HG03558 (cell line): ENCODE measurements around the gene B9D2.

Source experiments
- ATAC-seq: cut with Tn5 transposase; IDR thresholded peaks from one replicate; pipeline ENCODE4 v1.9.1; 2021; ENCODE audit warnings: moderate number of reproducible peaks; ENCODE audit not compliant: unreplicated experiment; ENCODE audit errors: extremely low read depth

The B9D2 gene

DNA sequence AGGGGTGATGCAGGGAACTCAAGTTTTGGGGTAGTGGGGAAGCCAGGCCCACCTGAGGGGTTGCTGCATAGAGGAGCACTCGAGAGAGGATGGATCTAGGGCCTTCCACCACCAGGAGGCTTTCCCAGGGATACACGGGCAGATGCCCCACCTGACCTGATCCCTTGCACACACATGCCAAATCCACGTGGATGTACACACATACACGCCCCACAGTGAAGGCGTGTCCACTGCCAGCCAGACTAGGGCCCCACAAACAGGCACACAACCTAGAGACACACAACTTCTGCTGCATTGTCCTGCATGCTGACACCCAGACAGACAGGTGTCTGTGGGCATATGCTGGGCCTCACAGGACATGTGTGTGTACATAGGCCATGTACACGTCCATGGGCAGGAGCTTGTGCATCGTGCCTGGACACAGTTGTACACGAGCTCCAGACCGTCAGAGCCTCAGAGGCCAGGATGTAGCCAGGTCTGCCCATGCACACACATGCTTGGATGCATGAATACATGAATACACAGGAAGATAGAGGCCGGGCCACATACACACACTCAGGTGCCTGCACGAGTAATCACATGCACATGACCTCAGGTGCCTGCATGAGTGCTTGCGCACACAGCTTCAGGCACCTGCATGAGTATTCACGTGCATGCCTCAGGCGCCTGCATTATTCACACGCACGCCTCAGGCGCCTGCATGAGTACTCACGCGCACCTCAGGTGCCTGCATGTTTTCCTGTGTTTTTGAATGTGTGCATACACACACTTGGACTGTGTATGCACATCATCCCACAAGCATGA, 45.1 kb downstream of the B9D2 start:
- no peak for ATAC-seq

DNA sequence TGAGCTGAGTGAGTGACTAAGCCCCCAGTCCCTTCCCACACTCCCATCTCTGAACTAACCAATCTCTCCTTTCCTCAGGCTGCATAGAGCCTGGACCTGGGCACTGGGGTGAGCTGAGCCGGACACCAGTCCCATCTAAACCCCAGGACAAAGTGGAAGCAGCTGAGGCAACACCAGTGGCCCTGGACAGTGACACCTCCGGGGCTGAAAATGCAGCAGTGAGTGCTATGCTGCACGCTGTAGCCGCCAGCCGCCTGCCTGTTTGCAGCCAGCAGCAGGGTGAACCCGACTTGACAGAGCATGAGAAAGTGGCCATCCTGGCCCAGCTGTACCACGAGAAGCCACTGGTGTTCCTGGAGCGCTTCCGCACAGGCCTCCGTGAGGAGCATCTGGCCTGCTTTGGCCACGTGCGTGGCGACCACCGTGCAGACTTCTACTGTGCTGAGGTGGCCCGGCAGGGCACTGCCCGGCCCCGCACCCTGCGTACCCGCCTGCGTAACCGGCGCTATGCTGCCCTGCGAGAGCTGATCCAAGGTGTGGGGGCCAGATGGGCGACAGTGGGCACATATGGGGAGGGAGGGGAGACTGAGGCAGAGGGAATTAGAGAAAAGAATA, 47.5 kb downstream of the B9D2 start:
- no peak for ATAC-seq

DNA sequence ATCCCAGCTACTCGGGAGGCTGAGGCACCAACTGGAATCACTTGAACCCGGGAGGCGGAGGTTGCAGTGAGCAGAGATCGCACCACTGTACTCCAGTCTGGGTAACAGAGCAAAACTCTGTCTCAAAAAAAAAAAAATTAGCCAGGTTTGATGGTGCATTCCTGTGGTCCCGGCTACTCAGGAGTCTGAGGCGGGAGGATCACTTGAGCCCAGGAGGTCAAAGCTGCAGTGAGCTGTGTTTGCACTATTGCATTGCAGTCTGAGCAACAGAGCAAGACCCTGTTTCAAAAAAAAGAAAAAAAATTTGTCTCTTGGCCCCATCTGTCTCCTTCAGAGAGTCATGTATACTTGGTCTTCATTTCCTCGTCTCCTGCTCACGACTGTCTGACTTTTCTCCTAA, 52.3 kb downstream of the B9D2 start:
- ATAC-seq: no peak

DNA sequence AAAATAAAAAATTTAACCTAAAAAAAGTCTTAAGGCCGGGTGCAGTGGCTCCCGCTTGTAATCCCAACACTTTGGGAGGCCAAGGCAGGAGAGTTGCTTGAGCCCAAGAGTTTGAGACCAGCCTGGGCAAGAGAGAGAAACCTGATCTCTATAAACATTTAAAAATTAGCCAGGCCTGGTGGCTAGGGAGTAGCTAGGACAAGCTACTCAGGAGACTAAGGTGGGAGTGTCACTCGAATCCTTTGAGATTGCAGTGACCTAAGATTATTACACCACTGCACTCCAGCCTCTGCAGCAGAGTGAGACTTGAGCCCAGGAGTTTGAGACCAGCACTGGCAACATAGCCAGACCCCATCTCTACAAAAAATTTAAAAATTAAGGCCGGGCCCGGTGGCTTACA, 52.9 kb downstream of the B9D2 start:
- no peak for ATAC-seq

GRCh38 chr19:41310033-41310831, 53.7 kb downstream of the B9D2 start, which contains the start of gene CCDC97:
Gene CCDC97 (plus strand): TSS chr19:41310172. CDS start chr19:41310311, 139 bp downstream.
- no peak for ATAC-seq

GRCh38 chr19:41309180-41310032, 54.5 kb downstream of the B9D2 start:
- no peak for ATAC-seq

- no peak for ATAC-seq
These were observed 55.3 kb downstream of the B9D2 start for GRCh38 chr19:41308450-41309179.

DNA sequence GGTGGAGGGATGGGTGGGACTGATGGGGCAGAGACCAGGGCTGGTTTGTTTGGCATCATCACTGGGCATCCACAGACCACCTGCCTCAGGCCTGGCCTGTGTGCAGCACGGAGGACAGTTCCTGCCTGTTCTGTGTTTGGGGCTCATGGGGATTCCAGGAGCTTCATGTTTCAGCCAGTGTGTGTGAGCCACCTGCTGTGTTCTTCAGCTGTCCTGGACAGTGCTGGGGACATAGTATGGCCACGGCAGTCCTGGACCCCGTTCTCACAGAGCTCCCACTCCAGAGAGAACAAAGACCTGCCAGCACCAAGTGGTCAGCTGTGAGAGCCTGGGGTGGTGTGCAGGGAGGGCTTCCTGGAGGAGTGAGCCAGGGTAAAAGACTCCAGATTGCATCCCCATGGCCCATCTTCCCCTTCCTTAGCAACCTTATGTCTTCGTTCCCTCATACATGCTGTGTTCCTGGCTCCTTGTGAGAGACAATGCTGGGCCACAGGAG, 55.9 kb downstream of the B9D2 start:
- no peak for ATAC-seq

DNA sequence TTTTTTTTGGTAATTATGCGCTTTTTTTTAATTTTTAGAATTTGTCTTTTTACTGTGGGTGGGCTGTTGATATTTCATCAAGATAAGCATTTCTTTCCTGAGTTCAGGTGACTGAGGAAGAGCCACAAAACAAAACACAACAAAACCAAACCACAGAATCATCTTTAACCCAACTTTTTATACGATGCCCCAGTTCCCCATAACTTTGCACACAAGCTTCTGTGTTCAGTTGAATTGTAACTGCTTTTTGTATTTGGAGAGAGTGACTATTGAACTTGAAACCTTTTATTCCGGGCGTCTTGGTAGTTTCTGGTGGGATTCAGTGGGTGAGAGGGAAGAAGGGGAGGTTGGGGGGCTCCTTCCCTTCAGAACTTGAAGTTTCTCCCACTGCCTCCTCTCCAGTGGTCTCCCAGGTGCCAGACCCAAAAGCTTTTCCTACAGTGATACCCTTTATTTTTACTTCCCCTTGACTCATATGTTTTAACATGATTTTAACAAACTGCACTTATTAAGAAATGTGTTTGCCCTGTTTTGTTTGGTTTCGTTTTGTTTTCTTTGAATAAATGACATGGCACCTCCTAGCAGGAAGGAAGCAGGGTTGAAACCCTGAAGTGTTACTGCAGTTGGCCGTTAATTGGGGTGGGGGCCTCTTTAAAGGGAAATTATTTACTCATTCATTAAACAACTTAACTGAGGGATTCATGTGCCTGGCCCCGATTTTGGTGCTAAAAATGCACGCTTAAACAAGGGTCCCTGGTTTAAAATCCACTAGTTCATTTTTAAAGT, 56.7 kb downstream of the B9D2 start:
- no peak for ATAC-seq

- ATAC-seq: no peak
These were observed 57.8 kb downstream of the B9D2 start for GRCh38 chr19:41305927-41306793.

DNA sequence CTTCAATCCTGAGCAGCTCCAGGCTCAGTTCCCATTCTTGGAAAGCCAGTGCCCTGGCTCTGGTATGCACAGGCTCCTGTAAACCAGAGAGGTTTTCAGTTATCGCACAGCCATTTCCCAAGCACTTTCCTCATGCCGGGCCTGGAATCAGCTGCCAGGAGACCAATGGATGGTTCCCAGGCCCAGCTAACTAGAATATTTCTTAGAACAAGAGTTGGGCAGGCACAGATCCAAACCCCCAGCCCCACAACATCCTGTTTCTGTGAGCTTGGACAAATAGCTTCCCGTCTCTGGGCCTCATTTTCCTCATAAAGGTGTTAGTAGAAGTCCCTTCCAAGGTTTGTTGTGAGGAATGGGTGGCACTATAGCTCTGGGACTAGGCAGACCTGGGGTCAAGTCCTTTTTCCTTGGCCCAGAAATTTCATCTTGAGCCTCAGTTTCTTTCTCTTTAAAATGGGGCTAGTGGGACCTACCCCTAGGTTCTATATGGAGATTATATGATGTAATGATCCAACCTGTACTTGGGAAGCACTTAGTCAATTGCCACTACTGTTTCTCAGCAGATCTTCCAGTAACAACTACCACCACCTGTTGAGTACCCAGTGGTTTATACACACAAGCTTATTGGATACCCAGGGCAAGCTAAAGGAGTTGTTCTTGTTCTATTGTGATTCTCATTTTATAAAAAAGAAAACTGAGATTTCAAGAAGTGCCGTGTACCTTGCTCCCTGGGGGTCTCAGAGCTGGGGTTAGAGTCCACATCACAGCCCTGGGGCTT, 59.1 kb downstream of the B9D2 start:
- no peak for ATAC-seq
